ENCODE measurements around the gene AMFR.
"Not testable (repeated sequence)": the region's sequence is repeated elsewhere in the genome, so short reads cannot be mapped to it uniquely, and the experiment has no call there.

The AMFR gene

GRCh38 chr16:56388209-56388608 is 37.1 kb downstream of the AMFR start:
- no peak for DNase-seq (ENCODE audit: low read depth)

DNA sequence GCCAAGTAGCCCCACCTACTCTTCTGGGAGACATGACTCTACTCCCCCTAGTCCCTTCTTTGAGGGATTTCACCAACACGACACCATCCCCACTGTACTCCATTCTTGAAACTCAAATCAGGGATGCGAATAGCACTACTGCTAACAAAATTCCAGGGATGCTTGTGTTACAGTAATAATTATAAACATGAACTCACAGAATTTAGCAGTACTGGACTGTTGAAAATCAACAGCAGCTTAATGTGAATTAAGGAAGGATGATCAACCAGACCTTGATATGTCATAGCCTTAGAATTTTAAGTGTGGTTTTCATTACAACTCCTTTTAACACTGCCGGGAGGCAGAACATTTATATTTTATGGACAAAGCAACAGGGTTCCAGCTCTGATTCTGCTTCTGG is 37.9 kb downstream of the AMFR start:
- no peak for DNase-seq (ENCODE audit: low read depth)

DNA sequence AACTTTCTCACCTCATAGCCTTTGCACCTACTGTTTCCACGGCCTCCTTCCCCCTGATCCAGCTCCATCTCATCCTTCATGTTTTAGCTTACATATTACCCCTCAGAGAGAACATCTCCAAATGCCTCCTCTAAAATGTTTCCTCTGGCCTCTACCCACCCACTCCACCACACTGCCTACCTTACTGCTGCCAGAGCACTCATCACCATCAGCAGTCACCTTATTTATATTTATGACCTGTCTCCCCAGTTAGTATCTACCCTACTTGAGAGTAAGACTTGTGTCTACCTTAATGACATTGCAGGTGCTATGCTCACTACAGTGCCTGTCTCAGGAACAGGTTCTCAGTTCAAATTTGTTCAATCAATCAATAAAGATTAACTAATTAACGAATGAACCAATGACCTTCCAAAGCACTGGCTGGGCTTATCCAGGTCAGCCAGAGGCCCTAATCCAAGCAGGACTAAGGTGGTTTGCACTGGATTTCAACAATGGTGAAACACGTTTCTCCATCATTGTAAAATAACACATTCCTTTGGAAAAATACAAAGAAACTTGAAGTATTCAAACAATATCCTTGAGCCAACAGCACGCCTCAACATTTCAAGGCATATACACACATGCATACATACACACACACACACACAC is 41.1 kb downstream of the AMFR start:
- no peak for DNase-seq (ENCODE audit: low read depth)

DNA sequence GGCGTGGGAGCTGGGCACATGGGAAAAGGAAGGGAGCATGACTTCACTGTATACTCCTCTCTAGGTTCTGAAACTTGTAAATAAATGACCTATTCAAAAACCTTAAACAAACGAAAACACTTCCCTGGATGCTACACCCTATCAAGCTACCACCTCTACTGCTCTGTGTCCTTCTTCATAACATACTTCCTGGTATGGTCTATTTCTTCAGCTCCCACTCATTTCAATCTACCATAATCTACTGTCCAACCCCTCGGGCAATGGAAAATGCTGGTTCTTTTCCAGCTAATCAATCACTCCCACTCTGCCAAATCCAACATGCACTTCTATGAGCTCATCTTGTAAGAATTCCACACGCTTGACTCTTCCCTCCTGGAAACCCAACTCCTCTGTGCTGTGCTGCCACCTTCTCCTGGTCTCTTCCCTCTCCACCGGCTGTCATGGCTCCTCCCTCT is 42.4 kb downstream of the AMFR start:
- DNase-seq (ENCODE audit: low read depth), result no peak

DNA sequence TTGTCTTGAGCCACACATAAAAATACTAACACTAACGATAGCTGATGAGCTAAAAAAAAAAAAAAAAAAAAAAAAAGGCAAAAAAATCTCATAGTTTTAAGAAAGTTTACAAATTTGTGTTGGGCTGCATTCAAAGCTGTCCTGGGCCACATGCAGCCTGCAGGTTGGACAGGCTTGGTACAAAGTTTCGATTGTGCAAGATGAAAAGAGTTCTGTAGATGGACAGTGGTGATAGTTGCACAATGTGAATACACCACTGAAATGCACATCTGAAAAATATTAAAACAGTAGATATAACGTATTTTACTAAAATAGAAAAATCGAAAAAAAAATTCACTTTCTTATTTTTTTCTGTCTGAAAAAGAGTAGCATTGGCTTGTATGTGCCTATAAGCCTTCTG is 42.9 kb downstream of the AMFR start:
- no peak for DNase-seq (ENCODE audit: low read depth)

DNA sequence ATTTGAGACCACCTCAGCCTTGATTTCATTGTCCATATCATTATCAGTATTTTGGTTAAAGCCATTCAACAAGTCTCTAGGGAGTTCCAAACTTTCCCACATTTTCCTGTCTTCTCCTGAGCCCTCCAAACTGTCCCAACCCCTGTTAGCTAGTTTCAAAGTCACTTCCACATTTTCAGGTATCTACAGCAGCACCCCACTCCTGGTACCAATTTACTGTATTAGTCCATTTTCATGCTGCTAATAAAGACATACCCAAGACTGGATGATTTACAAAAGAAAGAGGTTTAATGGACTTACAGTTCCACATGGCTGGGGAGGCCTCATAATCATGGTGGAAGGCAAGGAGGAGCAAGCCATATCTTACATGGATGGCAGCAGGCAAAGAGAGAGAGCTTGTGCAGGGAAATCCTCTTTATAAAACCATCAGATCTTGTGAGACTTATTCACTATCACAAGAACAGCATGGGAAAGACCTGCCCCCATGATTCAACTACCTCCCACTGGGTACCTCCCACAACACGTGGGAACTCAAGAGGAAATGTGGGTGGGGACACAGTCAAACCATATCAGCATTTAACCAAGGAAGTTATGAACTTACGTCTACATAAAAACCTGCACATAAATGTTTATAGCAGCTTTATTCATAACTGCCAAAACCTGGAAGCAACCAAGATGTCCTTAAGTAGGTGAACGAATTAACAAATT is 44.4 kb downstream of the AMFR start:
- DNase-seq (ENCODE audit: low read depth), result not testable (repeated sequence)

DNA sequence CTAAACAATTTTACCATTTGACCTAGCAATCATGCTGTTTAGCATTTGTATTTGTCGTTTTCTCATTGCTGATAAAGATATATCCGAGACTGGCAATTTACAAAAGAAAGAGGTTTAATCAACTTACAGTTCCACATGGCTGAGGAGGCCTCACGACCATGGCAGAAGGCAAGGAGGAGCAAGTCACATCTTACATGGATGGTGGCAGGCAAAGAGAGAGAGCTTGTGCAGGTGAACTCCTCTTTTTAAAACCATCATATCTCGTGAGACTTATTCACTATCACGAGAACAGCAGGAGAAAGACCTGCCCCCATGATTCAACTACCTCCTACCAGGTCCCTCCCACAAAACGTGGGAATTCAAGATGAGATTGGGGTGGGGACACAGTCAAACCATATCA is 46.3 kb downstream of the AMFR start:
- not testable (repeated sequence) for DNase-seq (ENCODE audit: low read depth)

DNA sequence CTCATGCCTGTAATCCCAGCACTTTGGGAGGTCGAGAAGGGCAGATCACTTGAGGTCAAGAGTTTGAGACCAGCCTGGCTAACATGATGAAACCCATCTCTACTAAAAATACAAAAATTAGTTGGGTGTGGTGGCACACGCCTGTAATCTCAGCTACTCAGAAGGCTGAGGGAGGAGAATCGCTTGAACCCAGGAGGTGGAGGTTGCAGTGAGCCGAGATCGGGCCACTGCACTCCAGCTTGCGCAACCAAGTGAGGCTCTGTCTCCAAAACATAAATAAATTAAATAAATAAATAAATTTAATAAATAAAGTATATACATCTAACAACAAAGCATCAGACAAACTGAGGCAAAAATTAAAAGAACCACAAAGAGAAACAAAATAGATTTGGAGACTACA is 49.6 kb downstream of the AMFR start:
- not testable (repeated sequence) for DNase-seq (ENCODE audit: low read depth)

DNA sequence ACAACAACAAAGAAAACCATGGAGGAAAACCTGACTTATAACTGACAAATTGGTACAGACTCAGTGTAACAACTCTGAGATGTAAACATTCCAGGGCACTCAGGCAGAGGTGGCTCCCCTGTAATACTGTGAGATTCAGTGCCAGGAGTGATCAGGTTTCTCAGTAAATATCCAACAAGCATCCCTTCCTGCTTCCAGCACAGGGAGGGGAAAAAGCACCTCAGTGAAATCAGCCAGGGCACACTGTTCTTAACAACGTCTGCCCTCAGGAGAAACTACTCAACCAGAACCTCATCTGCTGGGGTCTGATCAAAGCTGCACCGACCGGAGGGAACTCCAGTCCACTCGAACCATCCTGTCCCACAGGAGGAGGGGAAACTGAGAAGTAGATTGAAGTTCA is 52.3 kb downstream of the AMFR start:
- DNase-seq (ENCODE audit: low read depth), result no peak

DNA sequence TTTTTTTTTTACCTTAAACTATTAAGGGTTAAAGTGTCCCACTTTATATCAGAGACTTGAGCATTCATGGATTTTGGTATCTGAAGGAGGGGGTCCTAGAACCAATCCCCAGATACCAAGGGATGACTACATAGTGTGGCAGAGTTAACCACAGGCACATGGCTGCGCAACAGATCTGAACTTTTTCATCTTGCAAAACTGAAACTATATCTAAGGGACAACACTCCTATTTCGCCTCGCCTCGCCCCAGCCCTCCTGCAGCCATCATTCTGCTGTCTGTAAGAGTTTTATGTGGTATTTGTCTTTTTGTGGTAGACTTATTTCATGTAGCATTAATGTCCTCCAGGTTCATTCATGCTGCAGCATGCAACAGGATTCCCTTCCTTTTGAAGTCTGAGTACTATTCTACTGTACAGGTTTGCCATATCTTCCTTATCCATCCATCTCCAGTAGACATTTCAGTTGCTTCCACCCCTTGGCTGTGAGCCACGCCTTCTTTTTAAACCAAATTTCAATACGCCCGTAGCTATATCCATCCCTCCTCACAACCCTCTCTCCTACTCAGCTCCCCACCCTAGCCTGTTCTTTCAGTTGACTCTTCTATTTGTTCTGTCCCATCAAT is 53.2 kb downstream of the AMFR start:
- no peak for DNase-seq (ENCODE audit: low read depth)

GRCh38 chr16:56371660-56371937 is 53.7 kb downstream of the AMFR start:
- DNase-seq (ENCODE audit: low read depth), result no peak

GRCh38 chr16:56370875-56371659 is 54.3 kb downstream of the AMFR start:
- peak; percentile 24 for DNase-seq (ENCODE audit: low read depth)

GRCh38 chr16:56370185-56370874 is 55.0 kb downstream of the AMFR start:
- DNase-seq (ENCODE audit: low read depth), result peak; percentile 10

- no peak for DNase-seq (ENCODE audit: low read depth)
These were observed 56.1 kb downstream of the AMFR start for GRCh38 chr16:56369202-56369601.

DNA sequence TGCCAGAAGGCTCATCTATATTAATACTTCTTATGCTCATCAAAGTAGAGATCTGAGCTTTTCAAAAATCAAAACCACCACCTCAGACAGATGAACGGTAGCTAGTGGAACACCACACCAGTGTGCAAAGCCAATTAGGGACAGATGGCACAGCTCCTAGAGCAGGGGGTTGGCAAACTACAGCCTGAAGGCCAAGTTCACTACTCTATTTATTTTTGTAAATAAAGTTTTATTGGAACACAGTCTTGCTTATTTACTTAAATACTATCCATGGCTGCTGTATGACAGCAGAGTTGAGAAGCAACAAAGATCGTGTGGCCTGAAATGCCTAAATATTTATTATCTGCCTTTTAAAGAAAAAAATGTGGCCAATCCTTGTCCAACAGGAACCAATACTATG is 56.8 kb downstream of the AMFR start:
- no peak for DNase-seq (ENCODE audit: low read depth)

GRCh38 chr16:56367764-56368163 is 57.6 kb downstream of the AMFR start:
- DNase-seq (ENCODE audit: low read depth), result no peak

DNA sequence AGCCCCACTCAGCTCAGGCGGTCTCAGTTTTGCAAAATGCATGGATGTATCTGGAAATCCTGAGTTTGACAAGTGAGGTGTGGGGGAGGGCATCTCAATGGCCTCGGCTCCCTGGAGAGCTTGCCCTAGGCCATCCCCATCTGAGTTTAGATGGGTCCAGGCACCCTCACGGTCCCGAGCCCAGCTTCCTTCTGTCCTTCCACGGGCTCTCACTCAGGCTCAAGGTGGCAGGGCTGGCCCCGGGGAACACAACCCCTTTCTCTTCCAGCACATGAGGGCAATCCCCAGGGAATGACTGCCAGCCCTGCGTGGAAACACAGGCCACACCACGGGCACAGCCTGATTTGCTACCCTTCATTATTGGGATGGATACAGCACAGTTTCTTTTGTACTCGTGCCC is 58.4 kb downstream of the AMFR start:
- no peak for DNase-seq (ENCODE audit: low read depth)

DNA sequence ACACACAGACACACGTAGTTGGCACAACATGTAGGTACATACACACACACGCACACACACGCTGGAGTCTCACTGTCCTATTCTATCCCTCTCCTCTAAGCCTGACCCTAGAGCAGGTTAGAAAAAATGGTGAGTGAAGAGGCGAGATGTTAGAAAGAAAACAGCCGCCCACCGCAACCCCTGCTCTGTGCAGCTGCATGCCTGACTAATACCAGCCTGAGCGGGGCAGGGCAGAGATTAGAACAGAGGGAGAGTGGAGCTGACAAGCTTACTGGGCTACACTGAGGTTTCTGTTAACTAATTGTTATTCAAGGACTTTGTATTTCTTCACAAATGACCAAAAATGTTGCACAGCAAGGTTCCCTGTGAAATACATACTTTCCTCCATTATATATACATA is 59.8 kb downstream of the AMFR start:
- no peak for DNase-seq (ENCODE audit: low read depth)

DNA sequence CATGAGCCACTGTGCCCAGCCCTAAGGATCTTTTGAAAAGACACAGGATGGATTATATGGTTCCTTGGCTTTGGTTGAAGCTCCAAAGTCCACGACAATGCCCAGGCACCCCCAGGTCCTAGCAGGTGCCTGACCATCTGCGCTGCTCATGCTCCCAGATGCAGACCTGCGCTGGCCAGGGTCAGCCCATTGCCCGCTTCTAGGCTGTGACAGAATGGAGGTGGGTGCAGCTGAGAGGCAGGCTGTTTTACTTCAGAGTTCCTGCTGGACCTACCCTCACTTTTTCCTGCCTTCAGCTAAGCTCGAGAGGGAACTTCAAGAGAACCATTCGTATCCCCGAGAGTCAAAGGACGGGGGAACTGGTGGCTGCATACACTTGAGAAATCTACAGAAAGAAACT is 60.5 kb downstream of the AMFR start:
- DNase-seq (ENCODE audit: low read depth), result no peak

- no peak for DNase-seq (ENCODE audit: low read depth)
These were observed 61.4 kb downstream of the AMFR start for GRCh38 chr16:56363781-56364565.

DNA sequence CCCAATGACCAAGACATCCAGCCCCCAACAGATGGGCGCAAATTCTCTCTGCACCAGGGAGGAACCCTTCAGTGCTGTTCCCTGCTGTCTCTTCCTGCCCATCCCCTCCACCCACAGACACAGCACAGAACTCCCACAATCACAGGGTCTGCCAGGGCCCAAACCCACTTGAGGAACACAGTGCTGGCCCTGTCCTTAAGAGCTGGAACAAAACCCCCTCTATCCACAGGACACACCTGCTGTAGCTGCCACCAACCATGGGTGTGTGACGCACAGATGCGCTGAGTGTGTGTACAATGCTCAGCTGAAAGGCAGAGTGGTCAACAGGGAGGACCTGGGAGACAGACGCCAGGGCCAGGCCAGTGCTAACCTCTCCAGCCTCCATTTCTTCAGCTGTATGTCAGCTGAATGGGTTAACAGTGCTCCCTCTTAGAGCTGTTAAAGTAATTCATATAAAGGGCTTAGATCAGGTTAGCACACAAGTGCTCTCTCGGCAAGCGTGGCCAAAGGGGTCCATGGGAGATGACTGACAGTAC is 62.1 kb downstream of the AMFR start:
- no peak for DNase-seq (ENCODE audit: low read depth)

All from fibroblast of the conjunctiva (primary cell).